Mononuclear cell (primary cell): ENCODE data around the gene IDH3A. TPM values are rescaled to one million over a fixed set of nuclear protein-coding genes. Genes with fewer than 3 reads are reported as not detected.

Experiments used
- H3K27me3 ChIP-seq: 2 replicates; pipeline ENCODE4 v1.6.0; 2011; ENCODE audit warnings: low read length, control low read depth; ENCODE audit not compliant: insufficient read depth
- H3K4me1 ChIP-seq: 2 replicates; pipeline ENCODE4 v1.5.1; 2011; ENCODE audit warnings: mild to moderate bottlenecking, low read length, control low read depth; ENCODE audit not compliant: insufficient read depth
- H3K4me3 ChIP-seq: 2 replicates; pipeline ENCODE4 v1.5.1; 2011; ENCODE audit warnings: mild to moderate bottlenecking, low read length, moderate library complexity
- H3K9me3 ChIP-seq: 2 replicates; pipeline ENCODE4 v1.5.1; 2011; ENCODE audit warnings: low read depth, mild to moderate bottlenecking, control low read depth, low read length
- total RNA-seq: library from RNA; depleted of rRNA; stranded (reverse); fragments of >200 nt; gene quantifications from one replicate; pipeline ENCODE4 v1.2.3, GENCODE V29; 2012

IDH3A gene
- total RNA-seq, 1 donor, result 40.5 TPM

- Histone ChIP-seq H3K4me1 (peaks cover 2% of the 10 kb centered on the region), H3K4me3 (no peak overlapping the region), H3K9me3 (no peaks in the 10 kb centered on the region), H3K27me3 (no peaks in the 10 kb centered on the region)
These were observed 38.2 kb upstream of the IDH3A start for GRCh38 chr15:78110916-78111475.

GRCh38 chr15:78111788-78112187 is 37.4 kb upstream of the IDH3A start:
- H3K4me3 ChIP-seq, result no peak overlapping the region
- H3K4me1 ChIP-seq, result no peaks in the 10 kb centered on the region
- no peaks in the 10 kb centered on the region for H3K27me3 ChIP-seq
- H3K9me3 ChIP-seq, result no peaks in the 10 kb centered on the region

GRCh38 chr15:78112551-78112950 is 36.6 kb upstream of the IDH3A start:
- no peaks in the 10 kb centered on the region for H3K4me1 ChIP-seq
- H3K4me3 ChIP-seq, result no peak overlapping the region
- H3K9me3 ChIP-seq, result no peaks in the 10 kb centered on the region
- no peaks in the 10 kb centered on the region for H3K27me3 ChIP-seq

GRCh38 chr15:78120523-78120922 is 28.6 kb upstream of the IDH3A start:
- H3K4me3 ChIP-seq, result no peak overlapping the region
- no peaks in the 10 kb centered on the region for H3K9me3 ChIP-seq
- no peaks in the 10 kb centered on the region for H3K4me1 ChIP-seq
- no peaks in the 10 kb centered on the region for H3K27me3 ChIP-seq

GRCh38 chr15:78125267-78125666 is 23.9 kb upstream of the IDH3A start:
- Histone ChIP-seq H3K27me3 (no peaks in the 10 kb centered on the region), H3K9me3 (no peaks in the 10 kb centered on the region), H3K4me3 (no peak overlapping the region), H3K4me1 (no peaks in the 10 kb centered on the region)

GRCh38 chr15:78127882-78128281 is 21.3 kb upstream of the IDH3A start:
- Histone ChIP-seq H3K9me3 (no peaks in the 10 kb centered on the region), H3K4me3 (no peak overlapping the region), H3K27me3 (no peaks in the 10 kb centered on the region), H3K4me1 (peaks cover 13% of the 10 kb centered on the region)

GRCh38 chr15:78129077-78129750 is 19.9 kb upstream of the IDH3A start:
- Histone ChIP-seq H3K27me3 (no peaks in the 10 kb centered on the region), H3K9me3 (no peaks in the 10 kb centered on the region), H3K4me1 (peaks cover 13% of the 10 kb centered on the region), H3K4me3 (no peak overlapping the region)

GRCh38 chr15:78129751-78130287 is 19.3 kb upstream of the IDH3A start:
- H3K9me3 ChIP-seq, result no peaks in the 10 kb centered on the region
- H3K4me3 ChIP-seq, result no peak overlapping the region
- no peaks in the 10 kb centered on the region for H3K27me3 ChIP-seq
- H3K4me1 ChIP-seq, result peaks cover 13% of the 10 kb centered on the region

GRCh38 chr15:78130466-78131294 is 18.5 kb upstream of the IDH3A start:
- Histone ChIP-seq H3K4me3 (peak overlapping the region; percentile 59), H3K27me3 (no peaks in the 10 kb centered on the region), H3K9me3 (no peaks in the 10 kb centered on the region), H3K4me1 (peaks cover 13% of the 10 kb centered on the region)

- Histone ChIP-seq H3K4me3 (peak within 1 kb of the TSS; percentile 59), H3K27me3 (no peaks in the 10 kb centered on the region), H3K9me3 (no peaks in the 10 kb centered on the region), H3K4me1 (peaks cover 13% of the 10 kb centered on the region)
These were observed 17.7 kb upstream of the IDH3A start, which contains the start of gene CIB2 for GRCh38 chr15:78131295-78132061. Gene CIB2 (minus strand): TSS chr15:78131445. CDS start chr15:78131215, 230 bp downstream.

- Histone ChIP-seq H3K4me3 (no peak overlapping the region), H3K4me1 (peaks cover 13% of the 10 kb centered on the region), H3K27me3 (no peaks in the 10 kb centered on the region), H3K9me3 (no peaks in the 10 kb centered on the region)
These were observed 15.4 kb upstream of the IDH3A start for GRCh38 chr15:78133801-78134200.

GRCh38 chr15:78139578-78139977 is 9.6 kb upstream of the IDH3A start:
- H3K9me3 ChIP-seq, result no peaks in the 10 kb centered on the region
- no peaks in the 10 kb centered on the region for H3K27me3 ChIP-seq
- H3K4me3 ChIP-seq, result no peak overlapping the region
- H3K4me1 ChIP-seq, result no peaks in the 10 kb centered on the region

- H3K27me3 ChIP-seq, result no peaks in the 10 kb centered on the region
- H3K4me1 ChIP-seq, result no peaks in the 10 kb centered on the region
- no peaks in the 10 kb centered on the region for H3K9me3 ChIP-seq
- H3K4me3 ChIP-seq, result no peak overlapping the region
These were observed 8.9 kb upstream of the IDH3A start for GRCh38 chr15:78140292-78140691.

- no peak overlapping the region for H3K4me3 ChIP-seq
- H3K9me3 ChIP-seq, result no peaks in the 10 kb centered on the region
- no peaks in the 10 kb centered on the region for H3K27me3 ChIP-seq
- H3K4me1 ChIP-seq, result no peaks in the 10 kb centered on the region
These were observed 6.8 kb upstream of the IDH3A start for GRCh38 chr15:78142332-78142731.
